H9 (cell line): ENCODE results near the gene C1QTNF2. TPM values are rescaled to one million over a fixed set of nuclear protein-coding genes. Genes with fewer than 3 reads are reported as not detected.

ENCODE experiments used
- DNase-seq: peaks from one replicate; pipeline ENCODE4 v3.0.0-alpha.2; 2017
- H2AFZ ChIP-seq: one replicate; pipeline ENCODE4 v1.6.1; 2013; ENCODE audit warnings: mild to moderate bottlenecking, low read length, control low read depth, moderate library complexity
- H2AK5ac ChIP-seq: 2 replicates; pipeline ENCODE4 v1.6.1; 2013; ENCODE audit warnings: low read length, control low read depth, mixed read lengths; ENCODE audit not compliant: insufficient read length
- H2BK120ac ChIP-seq: one replicate; pipeline ENCODE4 v1.6.1; 2013; ENCODE audit warnings: low read depth, mild to moderate bottlenecking, low read length, control low read depth, inconsistent platforms; ENCODE audit not compliant: poor library complexity, severe bottlenecking
- H2BK12ac ChIP-seq: 2 replicates; pipeline ENCODE4 v1.6.1; 2013; ENCODE audit warnings: low read length, control low read depth, mixed read lengths, low read depth; ENCODE audit not compliant: insufficient read length
- H2BK15ac ChIP-seq: 2 replicates; pipeline ENCODE4 v1.6.1; 2013; ENCODE audit warnings: low read depth, low read length, control low read depth
- H2BK20ac ChIP-seq: one replicate; pipeline ENCODE4 v1.6.1; 2013; ENCODE audit warnings: low read depth, mild to moderate bottlenecking, low read length, control low read depth, inconsistent platforms; ENCODE audit not compliant: poor library complexity, severe bottlenecking
- H2BK5ac ChIP-seq: 2 replicates; pipeline ENCODE4 v1.6.1; 2013; ENCODE audit warnings: low read length, control low read depth, mixed read lengths; ENCODE audit not compliant: insufficient read length
- H3K14ac ChIP-seq: 2 replicates; pipeline ENCODE4 v1.6.1; 2013; ENCODE audit warnings: low read length, control low read depth; ENCODE audit not compliant: insufficient read depth
- H3K18ac ChIP-seq: 2 replicates; pipeline ENCODE4 v1.6.1; 2013; ENCODE audit warnings: low read depth, mild to moderate bottlenecking, mixed read lengths, low read length, control low read depth; ENCODE audit not compliant: insufficient read length
- H3K23ac ChIP-seq: 2 replicates; pipeline ENCODE4 v1.6.1; 2013; ENCODE audit warnings: low read length, control low read depth, mixed read lengths, low read depth; ENCODE audit not compliant: insufficient read length
- H3K23me2 ChIP-seq: 2 replicates; pipeline ENCODE4 v1.6.1; 2013; ENCODE audit warnings: low read depth, mild to moderate bottlenecking, mixed read lengths, low read length, control low read depth; ENCODE audit not compliant: insufficient read length, poor library complexity, severe bottlenecking
- H3K27ac ChIP-seq: 2 replicates; pipeline ENCODE4 v1.5.1; 2013; ENCODE audit warnings: low read length, control low read depth, mixed read lengths, low read depth; ENCODE audit not compliant: insufficient read length
- H3K27me3 ChIP-seq: 2 replicates; pipeline ENCODE4 v1.6.1; 2013; ENCODE audit warnings: low read length, control low read depth, inconsistent platforms; ENCODE audit not compliant: insufficient read depth
- H3K4ac ChIP-seq: 2 replicates; pipeline ENCODE4 v1.6.1; 2013; ENCODE audit warnings: low read depth, mild to moderate bottlenecking, control low read depth, inconsistent platforms, low read length, moderate library complexity
- H3K4me1 ChIP-seq: 2 replicates; pipeline ENCODE4 v1.6.1; 2013; ENCODE audit warnings: low read length, control low read depth, inconsistent platforms; ENCODE audit not compliant: insufficient read depth
- H3K4me2 ChIP-seq: 2 replicates; pipeline ENCODE4 v1.6.1; 2013; ENCODE audit warnings: low read length, control low read depth, mixed read lengths; ENCODE audit not compliant: insufficient read length, insufficient read depth
- H3K56ac ChIP-seq: 2 replicates; pipeline ENCODE4 v1.6.1; 2013; ENCODE audit warnings: low read depth, mild to moderate bottlenecking, mixed read lengths, low read length, control low read depth; ENCODE audit not compliant: insufficient read length
- H3K79me1 ChIP-seq: 2 replicates; pipeline ENCODE4 v1.6.1; 2013; ENCODE audit warnings: low read depth, mild to moderate bottlenecking, moderate library complexity, low read length, control low read depth, inconsistent platforms; ENCODE audit not compliant: insufficient read depth, poor library complexity, severe bottlenecking
- H3K79me2 ChIP-seq: 2 replicates; pipeline ENCODE4 v1.6.1; 2013; ENCODE audit warnings: low read length, control low read depth, inconsistent platforms; ENCODE audit not compliant: insufficient read depth
- H3K9ac ChIP-seq: 2 replicates; pipeline ENCODE4 v1.6.1; 2013; ENCODE audit warnings: low read length, control low read depth, mixed read lengths; ENCODE audit not compliant: insufficient read length; ENCODE audit errors: extremely low read depth
- H3K9me3 ChIP-seq: one replicate; pipeline ENCODE4 v1.6.1; 2013; ENCODE audit warnings: low read depth, low read length, inconsistent platforms; ENCODE audit not compliant: control insufficient read depth
- H3T11ph ChIP-seq: one replicate; pipeline ENCODE4 v1.6.1; 2013; ENCODE audit warnings: mild to moderate bottlenecking, low read length, control low read depth, inconsistent platforms
- H4K20me1 ChIP-seq: one replicate; pipeline ENCODE4 v1.6.1; 2013; ENCODE audit not compliant: control insufficient read depth, insufficient read length, insufficient read depth
- H4K5ac ChIP-seq: 2 replicates; pipeline ENCODE4 v1.6.1; 2013; ENCODE audit warnings: low read depth, mild to moderate bottlenecking, mixed read lengths, low read length, control low read depth; ENCODE audit not compliant: insufficient read length
- H4K8ac ChIP-seq: replicated peaks from 2 replicates; pipeline ENCODE4 v1.6.1; 2013; ENCODE audit warnings: low read length, control low read depth, mixed read lengths, low read depth; ENCODE audit not compliant: insufficient read length
- H4K91ac ChIP-seq: 2 replicates; pipeline ENCODE4 v1.6.1; 2013; ENCODE audit warnings: low read depth, mild to moderate bottlenecking, moderate library complexity, mixed read lengths, low read length, control low read depth; ENCODE audit not compliant: insufficient read length
- H3K27ac Mint-ChIP-seq, 3 experiments: 2 replicates in 2 of 3; 3 replicates in 1 of 3; pipeline ENCODE4 v1.8.0; 2020 to 2021; ENCODE audit warnings: mixed read lengths in 3 of 3, mild to moderate bottlenecking in 1 of 3, moderate library complexity in 1 of 3
- H3K27me3 Mint-ChIP-seq: 2 replicates; pipeline ENCODE4 v1.8.0; 2021; ENCODE audit warnings: low read depth, mild to moderate bottlenecking, moderate library complexity, mixed read lengths
- H3K36me3 Mint-ChIP-seq, 3 experiments: 2 replicates in 2 of 3; 3 replicates in 1 of 3; pipeline ENCODE4 v1.8.0; 2020 to 2021; ENCODE audit warnings: low read depth in 3 of 3, mixed read lengths in 3 of 3; ENCODE audit not compliant: insufficient read depth in 1 of 3
- H3K4me1 Mint-ChIP-seq, 2 experiments: 2 replicates each; pipeline ENCODE4 v1.8.0; 2020; ENCODE audit warnings: mixed read lengths in 2 of 2
- H3K4me3 Mint-ChIP-seq, 2 experiments: 2 replicates in 1 of 2; 3 replicates in 1 of 2; pipeline ENCODE4 v1.8.0; 2020 to 2021; ENCODE audit warnings: mild to moderate bottlenecking in 2 of 2, mixed read lengths in 2 of 2, moderate library complexity in 1 of 2
- H3K9me3 Mint-ChIP-seq, 2 experiments: 2 replicates in 1 of 2; 3 replicates in 1 of 2; pipeline ENCODE4 v1.8.0; 2020; ENCODE audit warnings: mild to moderate bottlenecking in 2 of 2, mixed read lengths in 2 of 2, moderate library complexity in 1 of 2
- WGBS: extraction: QIAGEN DNeasy Blood & Tissue Kit; methylation state at CpG from one replicate; pipeline ENCODE4 v1.1.7; 2013; ENCODE audit warnings: missing lambda C conversion rate, low lambda C conversion rate, mixed read lengths; ENCODE audit not compliant: insufficient read length; ENCODE audit errors: extremely low coverage; 5-methylcytosine and 5-hydroxymethylcytosine counted together
- total RNA-seq: library from RNA; stranded (reverse); gene quantifications from 2 replicates; pipeline ENCODE4 v1.2.1, GENCODE V29; 2021
- TF ChIP-seq, protein P1 (sequence below): fragments of 200-600 bp; sonication (generic); conservative IDR thresholded peaks from 3 replicates; pipeline ENCODE4 v1.8.0; 2021; ENCODE audit warnings: antibody characterized with exemption, mild to moderate bottlenecking

The C1QTNF2 gene
- total RNA-seq, 1 experiment from 2014 or later = 0.59 TPM

DNA sequence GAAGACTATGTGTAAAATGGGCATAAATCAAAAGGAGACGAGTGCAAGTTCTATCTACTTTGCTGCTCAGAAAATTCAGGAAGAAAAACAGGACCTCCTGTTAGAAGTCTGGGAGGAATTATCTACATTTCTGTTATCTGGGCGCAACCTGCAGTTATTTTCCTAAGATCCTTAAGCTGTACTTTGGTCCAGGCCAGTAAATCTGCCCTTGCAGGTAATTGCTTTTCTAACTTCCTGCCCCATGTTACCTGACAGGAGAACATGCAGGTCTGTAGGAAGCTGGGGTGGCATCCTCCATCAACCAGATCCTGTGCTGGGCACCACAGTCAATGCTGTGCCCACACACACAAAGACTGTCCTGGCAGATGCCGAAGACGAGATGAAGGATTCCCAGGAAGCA is 63.7 kb downstream of the C1QTNF2 start:
- Histone ChIP-seq H3K23ac (no peak overlapping the region), H3K4me1 (peaks cover 4% of the 10 kb centered on the region; the same call in 1 of the 2 replicates), H3T11ph (no peak overlapping the region), H2AFZ (no peak overlapping the region), H3K79me2 (peaks cover 15% of the 10 kb centered on the region), H2AK5ac (no peak overlapping the region), H2BK120ac (no peak overlapping the region), H2BK20ac (no peak overlapping the region), H3K4ac (no peak overlapping the region), H3K56ac (no peak overlapping the region), H3K18ac (no peak overlapping the region), H3K4me2 (no peak overlapping the region), H3K79me1 (peaks cover 4% of the 10 kb centered on the region), H2BK5ac (no peak overlapping the region), H3K23me2 (peaks cover 3% of the 10 kb centered on the region), H3K27me3 (no peaks in the 10 kb centered on the region), H4K5ac (no peak overlapping the region), H3K14ac (no peak overlapping the region), H2BK15ac (no peak overlapping the region), H4K8ac (no peak overlapping the region), H4K91ac (no peak overlapping the region), H2BK12ac (no peak overlapping the region), H4K20me1 (peaks cover 2% of the 10 kb centered on the region), H3K27ac (no peak overlapping the region), H3K9ac (no peak overlapping the region), H3K9me3 (no peaks in the 10 kb centered on the region)
- WGBS = no CpG with 5 or more reads among the region's 4 CpGs
- peaks cover 24 to 31% of the 10 kb centered on the region in 2 experiments for H3K4me1 Mint-ChIP-seq
- H3K4me3 Mint-ChIP-seq = no peak overlapping the region
- peaks cover 53 to 54% (median 53%) of the 10 kb centered on the region in 3 experiments; a peak in 6 of 7 replicates for H3K36me3 Mint-ChIP-seq
- no peak overlapping the region for H3K27ac Mint-ChIP-seq
- TF ChIP-seq, protein P1, sequence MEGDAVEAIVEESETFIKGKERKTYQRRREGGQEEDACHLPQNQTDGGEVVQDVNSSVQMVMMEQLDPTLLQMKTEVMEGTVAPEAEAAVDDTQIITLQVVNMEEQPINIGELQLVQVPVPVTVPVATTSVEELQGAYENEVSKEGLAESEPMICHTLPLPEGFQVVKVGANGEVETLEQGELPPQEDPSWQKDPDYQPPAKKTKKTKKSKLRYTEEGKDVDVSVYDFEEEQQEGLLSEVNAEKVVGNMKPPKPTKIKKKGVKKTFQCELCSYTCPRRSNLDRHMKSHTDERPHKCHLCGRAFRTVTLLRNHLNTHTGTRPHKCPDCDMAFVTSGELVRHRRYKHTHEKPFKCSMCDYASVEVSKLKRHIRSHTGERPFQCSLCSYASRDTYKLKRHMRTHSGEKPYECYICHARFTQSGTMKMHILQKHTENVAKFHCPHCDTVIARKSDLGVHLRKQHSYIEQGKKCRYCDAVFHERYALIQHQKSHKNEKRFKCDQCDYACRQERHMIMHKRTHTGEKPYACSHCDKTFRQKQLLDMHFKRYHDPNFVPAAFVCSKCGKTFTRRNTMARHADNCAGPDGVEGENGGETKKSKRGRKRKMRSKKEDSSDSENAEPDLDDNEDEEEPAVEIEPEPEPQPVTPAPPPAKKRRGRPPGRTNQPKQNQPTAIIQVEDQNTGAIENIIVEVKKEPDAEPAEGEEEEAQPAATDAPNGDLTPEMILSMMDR = no peak
- no peaks in the 10 kb centered on the region for H3K9me3 Mint-ChIP-seq
- no peak for DNase-seq
- no peaks in the 10 kb centered on the region for H3K27me3 Mint-ChIP-seq
